Calu3 (cell line): ENCODE measurements around the gene CDH5. TPM values are rescaled to one million over a fixed set of nuclear protein-coding genes. Genes with fewer than 3 reads are reported as not detected.

ENCODE experiments used
- BruUV-seq: library from RNA; stranded (reverse); fragments of 400-500 nt; replicated peaks from 2 replicates; lab custom pipeline; 2021; lab: Mats Ljungman, UMichigan
- CTCF ChIA-PET: fragments of 300-600 bp; sonication (Branson Sonifier 250); formaldehyde crosslinking; loops from one replicate; lab custom pipeline; 2022; ENCODE audit warnings: antibody characterized with exemption; lab: Charles Lee
- DNase-seq: peaks from one replicate; pipeline ENCODE4 v3.0.0; 2022
- H3K27ac Mint-ChIP-seq: one replicate; pipeline ENCODE4 v1.8.0; 2022; ENCODE audit warnings: mixed read lengths; ENCODE audit not compliant: unreplicated experiment
- H3K27me3 Mint-ChIP-seq: one replicate; pipeline ENCODE4 v1.8.0; 2022; ENCODE audit warnings: mixed read lengths; ENCODE audit not compliant: unreplicated experiment
- H3K36me3 Mint-ChIP-seq: one replicate; pipeline ENCODE4 v1.8.0; 2022; ENCODE audit warnings: mild to moderate bottlenecking, moderate library complexity, mixed read lengths; ENCODE audit not compliant: insufficient read depth, unreplicated experiment
- H3K4me1 Mint-ChIP-seq: one replicate; pipeline ENCODE4 v1.8.0; 2022; ENCODE audit warnings: mild to moderate bottlenecking, low read depth, mixed read lengths; ENCODE audit not compliant: unreplicated experiment
- H3K4me3 Mint-ChIP-seq: one replicate; pipeline ENCODE4 v1.8.0; 2022; ENCODE audit warnings: mild to moderate bottlenecking, low read depth, moderate library complexity, mixed read lengths; ENCODE audit not compliant: unreplicated experiment
- H3K9me3 Mint-ChIP-seq: one replicate; pipeline ENCODE4 v1.8.0; 2022; ENCODE audit warnings: low read depth, mixed read lengths; ENCODE audit not compliant: unreplicated experiment
- CTCF ChIP-seq: fragments of 200-600 bp; IDR thresholded peaks from one replicate; pipeline ENCODE4 v1.8.0; 2022; ENCODE audit warnings: antibody characterized with exemption; ENCODE audit not compliant: unreplicated experiment
- intact Hi-C: fragments of 100-400 bp; cut with micrococcal nuclease; formaldehyde crosslinking; loops from one replicate; pipeline ENCODE4 v1.10.0; 2022; ENCODE audit not compliant: unreplicated experiment
- total RNA-seq: library from RNA; stranded (reverse); gene quantifications from 2 replicates; pipeline ENCODE4 v1.2.3, GENCODE V29; 2022

Gene CDH5
- total RNA-seq, 1 experiment from 2014 or later = not detected

- DNase-seq = no peak
- peaks cover 64% of the 10 kb centered on the region for H3K27me3 Mint-ChIP-seq
- CTCF ChIA-PET = no interaction called here
- intact Hi-C loops = no loop called here
- H3K9me3 Mint-ChIP-seq = no peaks in the 10 kb centered on the region
- BruUV-seq = no TSS peak
- H3K36me3 Mint-ChIP-seq = no peaks in the 10 kb centered on the region
- no peaks in the 10 kb centered on the region for H3K4me1 Mint-ChIP-seq
- H3K27ac Mint-ChIP-seq = no peak overlapping the region
- H3K4me3 Mint-ChIP-seq = no peak overlapping the region
- no peak for TF ChIP-seq CTCF
These were observed 74.5 kb downstream of the CDH5 start for GRCh38 chr16:66440970-66441369.

- peaks cover 73% of the 10 kb centered on the region for H3K27me3 Mint-ChIP-seq
- CTCF ChIA-PET = no interaction called here
These were observed 75.3 kb downstream of the CDH5 start for GRCh38 chr16:66441586-66442375.

GRCh38 chr16:66442502-66443268 lies 76.2 kb downstream of the CDH5 start:
- H3K4me1 Mint-ChIP-seq = no peaks in the 10 kb centered on the region
- H3K36me3 Mint-ChIP-seq = no peaks in the 10 kb centered on the region
- no peak for DNase-seq
- no peaks in the 10 kb centered on the region for H3K9me3 Mint-ChIP-seq
- no peak overlapping the region for H3K4me3 Mint-ChIP-seq
- intact Hi-C loops = no loop called here
- peaks cover 75% of the 10 kb centered on the region for H3K27me3 Mint-ChIP-seq
- CTCF ChIA-PET = no interaction called here
- no peak for TF ChIP-seq CTCF
- BruUV-seq = no TSS peak
- H3K27ac Mint-ChIP-seq = no peak overlapping the region

More at GRCh38 chr16:66441586-66442375, 75.3 kb downstream of the CDH5 start:
- Mint-ChIP-seq H3K4me3 (no peak overlapping the region), H3K4me1 (no peaks in the 10 kb centered on the region), H3K9me3 (no peaks in the 10 kb centered on the region), H3K36me3 (no peaks in the 10 kb centered on the region), H3K27ac (no peak overlapping the region)
- no peak for DNase-seq
- intact Hi-C loops = no loop called here
- BruUV-seq = no TSS peak
- no peak for TF ChIP-seq CTCF

- H3K27me3 Mint-ChIP-seq = peaks cover 74% of the 10 kb centered on the region
- BruUV-seq = no TSS peak
- H3K36me3 Mint-ChIP-seq = no peaks in the 10 kb centered on the region
- no peaks in the 10 kb centered on the region for H3K9me3 Mint-ChIP-seq
- H3K4me3 Mint-ChIP-seq = no peak overlapping the region
- TF ChIP-seq CTCF = no peak
- DNase-seq = no peak
- no peak overlapping the region for H3K27ac Mint-ChIP-seq
- CTCF ChIA-PET = no interaction called here
- intact Hi-C loops = no loop called here
- H3K4me1 Mint-ChIP-seq = no peaks in the 10 kb centered on the region
These were observed 76.8 kb downstream of the CDH5 start for GRCh38 chr16:66443269-66443652.
